Measurements from ENCODE around the gene MAGI1.

GRCh38 chr3:65576228-65576627, 462.5 kb downstream of the MAGI1 start:
- no peak for TF ChIP-seq POLR2A (IDR thresholded peaks at IDR 0.05)
- TF ChIP-seq POLR2AphosphoS5 (IDR thresholded peaks at IDR 0.05), result no peak
- TF ChIP-seq, protein P1, sequence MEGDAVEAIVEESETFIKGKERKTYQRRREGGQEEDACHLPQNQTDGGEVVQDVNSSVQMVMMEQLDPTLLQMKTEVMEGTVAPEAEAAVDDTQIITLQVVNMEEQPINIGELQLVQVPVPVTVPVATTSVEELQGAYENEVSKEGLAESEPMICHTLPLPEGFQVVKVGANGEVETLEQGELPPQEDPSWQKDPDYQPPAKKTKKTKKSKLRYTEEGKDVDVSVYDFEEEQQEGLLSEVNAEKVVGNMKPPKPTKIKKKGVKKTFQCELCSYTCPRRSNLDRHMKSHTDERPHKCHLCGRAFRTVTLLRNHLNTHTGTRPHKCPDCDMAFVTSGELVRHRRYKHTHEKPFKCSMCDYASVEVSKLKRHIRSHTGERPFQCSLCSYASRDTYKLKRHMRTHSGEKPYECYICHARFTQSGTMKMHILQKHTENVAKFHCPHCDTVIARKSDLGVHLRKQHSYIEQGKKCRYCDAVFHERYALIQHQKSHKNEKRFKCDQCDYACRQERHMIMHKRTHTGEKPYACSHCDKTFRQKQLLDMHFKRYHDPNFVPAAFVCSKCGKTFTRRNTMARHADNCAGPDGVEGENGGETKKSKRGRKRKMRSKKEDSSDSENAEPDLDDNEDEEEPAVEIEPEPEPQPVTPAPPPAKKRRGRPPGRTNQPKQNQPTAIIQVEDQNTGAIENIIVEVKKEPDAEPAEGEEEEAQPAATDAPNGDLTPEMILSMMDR (IDR thresholded peaks at IDR 0.05), result no peak
